CD4-positive, alpha-beta T cell treated with Interferon alpha-2 for 1 hour (primary cell): ENCODE measurements around the gene RABGEF1.
"Not testable (repeated sequence)": the region's sequence is repeated elsewhere in the genome, so short reads cannot be mapped to it uniquely, and the experiment has no call there.

Experiments used
- DNase-seq, 2 donors: peaks; one replicate each; pipeline ENCODE4 v3.0.0-alpha.2; 2020 to 2022

The RABGEF1 gene

DNA sequence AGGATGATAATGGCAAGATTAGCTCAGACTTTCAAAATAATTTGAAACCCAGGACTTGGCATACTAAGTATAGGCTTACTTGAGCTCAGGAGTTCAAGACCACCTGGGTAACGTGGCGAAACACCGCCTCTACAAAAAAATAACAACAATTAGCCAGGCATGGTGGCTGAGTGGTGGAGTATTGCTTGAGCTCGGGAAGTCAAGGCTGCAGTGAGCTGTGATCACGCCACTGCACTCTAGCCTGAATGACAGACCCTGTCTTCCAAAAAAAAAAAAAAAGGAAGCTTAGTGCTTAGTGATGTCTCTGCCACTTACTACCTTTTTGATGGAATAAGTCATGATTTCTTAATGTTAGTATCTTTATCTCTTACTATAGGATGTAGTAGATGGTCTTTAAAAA lies 25.5 kb downstream of the RABGEF1 start:
- no peak for DNase-seq

DNA sequence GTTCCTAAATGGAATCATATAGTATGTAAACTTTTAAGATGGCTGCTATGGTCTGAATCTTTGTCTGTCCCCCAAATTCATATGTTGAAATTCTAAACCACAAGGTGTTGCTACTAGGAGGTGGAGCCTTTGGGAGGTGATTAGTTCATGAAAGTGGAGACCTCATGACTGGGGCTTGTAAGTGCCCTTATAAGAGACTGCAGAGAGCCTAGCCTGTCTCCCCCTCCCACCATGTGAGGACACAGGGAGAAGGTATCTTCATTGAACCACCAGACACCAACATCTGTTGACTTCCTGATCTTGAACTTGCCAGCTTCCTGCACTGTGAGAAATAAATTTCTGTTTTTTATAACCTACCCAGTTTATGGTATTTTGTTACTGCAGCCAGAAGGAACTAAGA lies 27.0 kb downstream of the RABGEF1 start:
- DNase-seq, result not testable (repeated sequence)

DNA sequence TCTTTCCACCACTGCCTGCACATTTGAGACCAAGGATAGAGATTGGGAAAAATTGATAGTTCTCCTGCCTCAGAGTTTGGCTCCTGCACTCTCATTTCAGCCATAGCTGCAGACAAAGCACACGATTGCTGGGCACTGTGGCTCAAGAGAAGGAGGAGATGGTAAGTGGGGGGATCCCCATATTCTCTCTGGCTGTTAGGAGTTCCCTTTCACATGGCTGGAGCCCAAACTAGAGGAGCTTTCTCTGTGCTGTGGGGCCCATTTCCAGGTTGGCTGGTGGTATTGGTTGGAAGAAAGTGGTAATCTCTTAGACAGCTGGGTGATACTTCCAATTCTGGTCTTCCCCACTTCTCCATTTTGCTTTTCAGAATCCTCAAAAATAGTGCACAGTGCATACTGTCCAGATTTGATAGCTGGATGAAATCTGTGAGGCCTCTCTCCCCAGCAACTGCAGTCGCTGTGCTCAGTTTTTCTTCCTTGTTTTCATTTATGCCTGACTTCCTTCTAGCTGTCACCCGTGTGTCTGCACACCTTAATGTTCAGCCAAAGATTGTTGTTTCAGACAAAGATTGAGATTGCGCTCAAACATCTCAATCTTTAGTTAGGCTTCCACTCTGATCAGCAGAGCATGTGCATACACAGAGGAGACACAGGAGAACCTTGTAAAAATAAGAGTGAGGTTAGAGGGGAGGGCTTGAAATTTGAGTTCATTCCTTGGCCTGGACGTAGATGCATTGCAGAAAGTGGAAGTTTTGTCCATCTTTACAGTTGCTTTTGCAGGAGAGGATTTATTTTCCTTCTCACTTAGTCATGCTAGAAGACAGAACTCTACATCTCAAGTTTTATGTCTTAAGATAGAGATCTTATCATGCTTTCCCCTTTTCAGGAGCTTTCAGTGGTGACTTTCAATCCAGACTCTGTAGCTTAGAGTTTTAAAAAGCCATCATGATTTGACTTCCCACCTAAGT lies 28.6 kb downstream of the RABGEF1 start:
- no peak for DNase-seq

DNA sequence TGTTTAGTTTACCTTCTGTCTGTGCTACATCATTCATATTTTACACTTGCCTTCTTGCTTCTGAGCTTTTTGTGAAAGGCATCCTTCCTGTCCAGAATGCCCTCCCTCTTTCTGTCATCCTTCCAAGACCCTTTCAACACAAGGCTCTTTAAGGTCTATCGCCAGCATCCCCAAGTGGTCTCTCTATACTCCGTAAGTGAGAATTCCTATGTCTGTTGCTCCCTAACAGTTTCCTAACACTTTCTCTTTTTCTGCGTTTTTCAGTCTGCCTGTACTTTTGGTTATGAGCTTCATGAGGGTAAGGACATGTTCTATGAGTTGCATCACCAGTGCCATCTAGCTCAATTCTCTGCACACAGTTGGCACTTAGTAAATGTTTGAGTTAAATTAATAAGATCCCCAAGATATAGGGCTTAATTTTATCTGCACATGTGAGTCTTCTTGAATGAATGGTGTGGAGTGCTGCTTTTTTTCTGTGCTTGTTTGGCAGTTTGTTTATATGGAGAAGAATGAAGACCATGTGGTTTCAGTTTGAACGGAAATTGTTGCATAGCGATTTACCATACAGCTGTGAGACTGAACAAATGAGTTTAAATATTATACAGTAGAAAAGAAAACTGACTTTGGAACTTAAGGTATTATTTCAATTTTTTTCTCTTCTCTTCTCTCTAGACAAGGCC lies 29.4 kb downstream of the RABGEF1 start:
- DNase-seq, result no peak

DNA sequence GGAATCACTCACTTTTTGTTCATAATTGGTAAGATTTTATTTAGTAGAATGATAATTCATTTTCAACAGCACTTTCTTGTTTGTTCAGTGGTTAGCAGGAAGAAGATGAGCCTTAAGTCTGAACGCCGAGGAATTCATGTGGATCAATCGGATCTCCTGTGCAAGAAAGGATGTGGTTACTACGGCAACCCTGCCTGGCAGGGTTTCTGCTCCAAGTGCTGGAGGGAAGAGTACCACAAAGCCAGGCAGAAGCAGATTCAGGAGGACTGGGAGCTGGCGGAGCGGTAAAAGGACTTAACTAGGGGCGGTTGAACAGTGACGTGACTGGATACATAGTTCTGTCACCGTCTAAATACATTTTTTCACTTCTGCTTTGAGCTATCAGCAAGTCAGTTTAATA lies 31.3 kb downstream of the RABGEF1 start:
- no peak for DNase-seq

DNA sequence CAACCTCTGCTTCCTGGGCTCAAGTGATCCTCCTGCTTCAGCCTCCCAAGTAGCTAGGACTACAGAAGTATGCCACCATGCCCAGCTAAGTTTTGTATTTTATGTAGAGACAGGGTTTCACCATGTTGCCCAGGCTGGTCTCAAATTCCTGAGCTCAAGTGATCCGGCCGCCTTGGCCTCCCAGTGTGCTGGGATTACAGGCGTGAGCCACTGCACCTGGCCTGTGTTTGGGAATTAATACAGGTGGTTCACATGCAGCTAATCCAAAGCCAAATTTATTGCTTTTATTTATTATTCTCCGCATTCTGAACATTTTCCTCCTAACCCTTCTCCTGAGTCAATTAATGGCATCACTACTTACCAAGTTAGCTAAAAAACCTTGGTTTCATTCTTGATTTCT lies 33.2 kb downstream of the RABGEF1 start:
- DNase-seq, result not testable (repeated sequence)

DNA sequence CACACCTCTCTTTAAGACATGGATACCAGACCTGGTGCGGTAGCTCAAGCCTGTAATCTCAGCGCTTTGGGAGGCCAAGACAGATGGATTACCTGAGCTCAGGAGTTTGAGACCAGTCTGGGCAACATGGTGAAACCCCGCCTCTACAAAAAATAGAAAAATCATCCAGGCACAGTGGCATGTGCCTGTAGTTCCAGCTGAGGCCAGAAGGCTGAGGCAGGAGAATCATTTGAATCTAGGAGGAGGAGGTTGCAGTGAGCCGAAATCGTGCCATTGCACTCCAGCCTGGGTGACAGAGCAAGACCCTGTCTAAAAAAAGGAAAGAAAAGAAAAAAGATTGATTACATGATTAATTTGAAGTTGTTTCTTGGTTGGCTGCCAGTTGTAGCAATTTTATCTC lies 35.9 kb downstream of the RABGEF1 start:
- DNase-seq, result not testable (repeated sequence)

DNA sequence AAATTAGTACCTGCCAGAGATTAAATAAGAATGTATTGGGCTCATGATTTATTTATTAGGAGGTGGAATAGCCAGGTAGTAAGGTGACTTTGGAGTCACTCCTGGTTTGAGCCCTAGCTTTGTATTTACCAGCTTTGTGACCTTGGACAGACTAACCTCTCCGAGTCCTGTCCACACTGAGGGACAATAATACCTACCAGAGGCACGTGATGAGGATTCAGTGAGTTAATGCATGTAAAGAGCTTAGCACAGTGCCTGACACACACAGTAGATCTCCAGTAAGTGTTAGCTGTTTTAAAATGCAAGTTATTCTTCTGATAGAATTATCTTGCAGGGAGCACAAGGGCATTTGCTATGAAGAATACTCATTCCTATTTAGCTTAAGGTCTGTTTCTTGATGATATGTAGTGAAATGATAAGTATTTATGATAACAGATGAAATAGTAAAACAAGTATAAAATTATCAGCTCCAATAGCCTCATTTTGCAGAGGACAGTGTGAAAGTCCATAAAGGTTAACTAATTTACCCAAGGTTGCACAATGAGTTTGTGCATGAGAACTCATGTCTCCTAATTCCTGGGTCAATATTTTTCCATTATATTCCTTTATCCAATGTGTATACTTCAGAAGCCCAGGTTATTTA lies 36.4 kb downstream of the RABGEF1 start:
- DNase-seq, result no peak

DNA sequence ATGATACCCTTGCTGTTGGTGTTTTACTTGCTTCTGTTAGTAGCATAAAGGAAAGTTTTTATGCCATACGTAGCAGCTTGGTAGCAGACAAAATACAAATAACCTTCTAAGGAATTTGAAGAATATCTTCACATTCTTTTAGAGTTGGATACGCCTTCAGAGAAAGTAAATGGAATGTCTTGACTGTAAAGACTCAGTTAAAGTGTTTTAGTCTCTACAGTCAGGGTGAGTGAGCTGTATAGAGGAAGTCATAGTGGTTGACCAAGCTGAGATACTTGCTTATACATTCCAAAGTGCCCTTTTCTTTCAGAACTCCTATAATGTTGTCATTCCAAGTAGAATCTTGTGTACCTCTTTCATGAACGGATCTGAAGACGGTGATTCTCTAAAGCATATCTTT lies 37.7 kb downstream of the RABGEF1 start:
- DNase-seq, result no peak

DNA sequence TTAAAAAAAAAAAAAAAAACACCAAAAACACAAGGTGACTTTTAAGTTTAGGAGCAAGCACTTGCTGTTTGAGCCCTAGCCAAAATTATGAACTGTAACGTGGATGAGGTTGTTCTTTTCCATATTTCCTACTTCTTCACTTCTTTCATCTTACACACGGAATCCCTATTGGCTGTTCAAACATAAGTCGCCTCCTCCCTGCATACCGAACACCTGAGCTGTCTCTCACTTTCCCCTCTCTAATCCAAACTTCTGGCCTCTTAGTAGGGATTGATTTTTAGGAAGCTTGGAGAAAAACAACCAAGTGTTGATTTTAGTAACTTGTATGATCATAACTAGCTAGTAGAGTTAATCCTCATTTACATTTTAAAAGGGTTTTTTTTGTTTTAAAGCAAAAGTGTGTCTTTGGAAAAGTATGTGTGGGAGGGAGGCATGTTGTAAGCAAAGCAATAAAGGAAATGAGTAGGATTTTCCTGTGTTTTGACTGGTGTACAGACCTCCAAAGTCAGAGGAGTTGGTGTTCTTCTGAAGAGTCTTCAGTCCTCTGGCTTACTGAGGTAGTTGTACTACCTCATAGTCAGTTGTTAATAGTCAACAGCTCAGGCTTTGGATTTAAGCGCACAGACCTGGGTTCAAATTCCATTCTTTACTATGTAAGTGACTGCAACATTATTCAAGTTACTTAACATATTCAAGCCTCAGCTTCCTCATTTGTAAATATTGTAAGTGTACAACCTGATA lies 39.3 kb downstream of the RABGEF1 start:
- no peak for DNase-seq

DNA sequence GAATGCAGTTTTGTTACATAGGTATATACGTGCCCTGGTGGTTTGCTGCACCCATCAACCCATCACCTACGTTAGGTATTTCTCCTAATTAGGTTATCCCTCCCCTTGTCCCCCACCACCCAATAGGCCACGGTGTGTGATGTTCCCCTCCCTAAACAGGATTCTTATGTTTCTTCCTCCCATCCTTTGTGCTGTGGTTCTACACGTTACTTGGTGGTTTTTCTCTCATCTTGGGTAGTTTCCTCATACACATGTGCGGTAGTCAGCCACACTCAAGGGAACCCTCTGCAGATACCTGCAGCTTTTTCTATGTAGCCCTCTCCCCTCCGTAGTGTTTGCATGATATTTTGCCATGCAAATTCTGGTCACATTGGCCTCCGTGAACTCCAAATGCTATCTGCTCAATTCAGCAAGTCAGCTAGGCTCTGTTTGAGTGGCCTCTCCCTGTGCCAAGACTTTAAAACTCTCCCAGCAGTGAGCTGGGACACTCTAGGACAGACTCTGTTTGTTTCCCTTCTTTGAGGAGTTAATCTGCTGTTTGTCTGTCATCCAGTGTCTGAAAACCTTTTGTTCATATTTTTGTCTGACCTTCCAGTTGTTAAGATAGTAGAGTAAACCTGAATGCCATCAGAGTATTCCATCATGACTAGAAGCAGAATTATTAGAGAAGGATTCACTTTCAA lies 41.0 kb downstream of the RABGEF1 start:
- no peak for DNase-seq

DNA sequence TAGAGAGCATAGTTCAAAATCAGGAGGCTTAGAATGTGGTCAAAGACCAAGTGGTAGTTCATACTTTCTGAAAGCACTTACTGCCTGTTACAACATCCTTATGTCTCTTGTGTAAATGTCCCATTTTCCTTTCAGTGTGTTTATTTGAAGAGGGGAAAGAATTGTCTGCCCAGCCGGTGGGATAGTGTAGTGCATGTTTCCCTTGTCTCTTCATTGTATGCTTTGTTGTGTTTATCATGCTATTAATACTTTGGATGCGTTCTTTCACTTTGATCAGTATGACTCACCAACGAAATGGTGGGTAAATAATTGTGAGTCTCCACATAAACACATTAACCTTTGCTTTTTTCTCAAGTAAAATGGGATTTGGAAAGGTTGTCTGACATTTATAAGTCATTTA lies 42.3 kb downstream of the RABGEF1 start:
- not testable (repeated sequence) for DNase-seq

DNA sequence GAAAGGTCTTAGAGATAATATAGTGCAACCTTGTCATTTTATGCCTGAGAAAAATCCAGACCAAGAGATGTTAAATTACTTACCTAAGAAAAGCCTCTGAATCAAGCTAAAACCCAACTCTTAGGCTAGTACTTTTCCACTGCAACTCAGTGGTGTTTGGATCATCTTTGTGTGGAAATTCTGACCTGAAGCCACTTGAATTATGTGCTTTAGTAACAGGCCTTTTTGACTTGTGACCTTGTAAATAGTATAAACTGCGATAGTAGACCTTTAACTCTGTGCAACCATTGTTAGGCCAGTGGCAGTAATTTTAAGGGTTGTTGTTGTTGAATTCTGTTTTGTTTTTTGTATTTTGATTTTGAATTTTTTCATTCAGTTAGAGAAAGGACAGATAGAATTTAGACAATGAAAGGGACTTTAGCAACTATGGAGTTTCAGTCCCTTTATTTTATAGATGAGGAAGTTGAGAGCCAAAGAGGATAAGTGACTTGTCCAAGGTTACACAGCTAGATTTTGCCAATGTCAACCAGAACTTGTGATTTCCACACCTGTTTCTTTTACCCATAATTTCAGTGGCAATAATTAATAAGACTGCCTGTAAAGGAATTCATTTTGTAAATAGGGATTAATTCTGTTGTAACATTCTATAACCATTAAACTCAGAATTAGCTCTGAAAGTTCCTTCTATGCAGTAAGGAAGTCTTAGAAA lies 43.5 kb downstream of the RABGEF1 start:
- not testable (repeated sequence) for DNase-seq

DNA sequence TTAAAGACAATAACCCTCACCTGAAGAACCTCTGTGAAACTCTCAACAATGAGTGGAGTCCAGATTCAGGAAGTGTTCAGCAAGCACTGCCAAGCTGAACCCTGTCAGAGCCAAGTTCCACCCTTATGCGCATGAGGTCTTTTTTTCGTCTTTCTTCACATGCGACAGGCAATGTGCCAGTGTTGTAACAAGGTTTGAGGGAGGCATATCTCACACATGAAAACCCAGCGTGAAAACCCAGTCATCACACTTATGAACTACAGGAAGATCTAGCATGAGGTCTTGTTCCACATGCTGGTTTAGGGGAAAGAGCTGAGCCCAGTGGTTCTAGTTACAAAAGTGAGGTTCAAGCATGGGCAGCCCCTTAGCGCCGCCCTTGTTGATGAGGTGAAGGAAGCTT lies 49.7 kb downstream of the RABGEF1 start:
- DNase-seq, result no peak

DNA sequence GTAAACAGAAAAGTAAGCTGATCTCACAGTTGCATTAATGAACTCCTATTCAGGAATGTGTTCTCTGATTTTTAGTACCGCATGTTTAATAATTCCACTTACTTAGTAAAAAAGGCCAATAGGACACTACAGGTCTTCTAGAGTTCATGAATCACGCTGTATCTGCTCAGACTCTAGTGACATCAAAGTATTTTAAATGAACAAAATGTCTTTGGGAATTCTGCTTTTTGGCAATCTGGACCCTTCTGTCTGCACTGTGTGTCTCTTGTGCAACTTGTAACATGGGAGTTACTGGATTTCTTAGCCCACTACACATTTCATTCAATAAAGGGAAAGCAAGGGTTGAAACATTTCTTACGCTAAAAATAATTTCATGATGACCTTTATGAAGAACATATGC lies 50.2 kb downstream of the RABGEF1 start:
- no peak for DNase-seq

DNA sequence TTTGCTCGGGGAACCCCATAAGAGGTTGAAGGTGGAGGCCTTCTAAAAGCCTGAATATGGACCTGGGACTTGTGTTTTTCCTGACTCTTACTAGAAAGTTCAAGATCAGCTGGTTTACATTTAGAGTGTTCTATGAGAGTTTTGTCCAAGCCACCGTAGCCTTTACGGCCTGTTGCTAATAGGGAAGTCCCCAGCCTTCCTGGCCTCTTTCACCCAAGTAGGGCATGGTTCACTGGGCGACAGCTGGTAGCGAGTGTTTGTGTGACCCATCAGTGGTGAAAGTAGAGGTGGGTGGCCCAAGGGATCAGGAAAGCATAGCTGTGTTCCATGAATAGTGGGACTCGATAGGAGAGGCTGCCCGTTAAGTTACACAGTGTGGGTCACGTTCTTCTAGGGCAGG lies 60.1 kb downstream of the RABGEF1 start:
- no peak for DNase-seq

DNA sequence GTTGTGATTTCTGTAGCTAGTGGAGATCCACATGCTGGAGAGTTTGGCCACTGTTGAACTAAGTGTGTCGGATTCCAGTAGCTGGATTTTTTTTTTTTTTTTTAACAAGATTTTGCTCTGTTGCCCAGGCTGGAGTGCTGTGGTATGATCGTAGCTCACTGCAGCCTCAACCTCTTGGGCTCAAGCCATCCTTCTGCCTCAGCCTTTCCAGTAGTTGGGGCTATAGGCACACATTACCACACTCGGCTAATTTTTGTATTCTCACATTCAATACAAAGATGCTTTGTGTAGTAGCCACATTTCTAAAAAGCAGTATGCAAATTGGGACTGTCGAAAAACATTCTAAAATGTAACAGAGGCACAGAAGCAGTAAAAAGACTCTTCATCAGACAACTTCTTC lies 63.5 kb downstream of the RABGEF1 start:
- DNase-seq, result no peak

DNA sequence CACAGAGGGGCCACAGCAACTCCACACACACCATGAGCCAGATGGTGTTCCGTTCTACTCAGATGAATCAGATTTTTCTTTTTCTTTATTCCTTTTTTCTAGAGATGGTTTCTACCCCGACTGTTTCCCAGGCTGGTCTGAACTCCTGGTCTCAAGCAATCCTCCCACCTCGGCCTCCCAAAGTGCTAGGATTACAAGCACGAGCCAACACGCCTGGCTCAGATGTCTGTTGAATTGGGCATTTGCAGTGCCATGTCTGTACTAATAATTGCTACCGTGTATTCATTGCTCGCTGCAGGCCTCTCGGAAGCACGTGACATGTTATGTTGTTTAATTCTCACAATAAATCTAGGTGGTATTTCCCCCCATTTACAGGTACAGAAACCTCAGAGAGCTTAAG lies 67.2 kb downstream of the RABGEF1 start:
- no peak for DNase-seq

DNA sequence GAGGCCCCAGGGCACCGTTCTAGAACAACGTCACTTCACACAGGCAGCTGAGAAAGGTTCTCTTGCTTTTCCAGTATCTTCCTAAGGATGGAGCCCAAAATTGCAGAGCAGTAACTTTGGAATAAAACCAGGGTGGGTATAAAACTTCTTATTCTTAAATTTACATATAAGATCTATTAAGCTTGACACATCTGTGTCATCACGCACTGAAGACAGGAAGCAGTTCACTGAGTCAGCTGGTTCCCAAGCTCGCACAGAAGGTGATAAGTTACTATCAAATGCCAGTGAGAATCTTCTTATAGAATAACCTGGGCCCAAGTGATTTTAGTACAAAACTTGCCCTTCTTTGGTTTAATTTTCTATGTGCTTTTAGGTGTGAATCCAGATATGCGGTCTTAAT lies 70.2 kb downstream of the RABGEF1 start:
- no peak for DNase-seq

DNA sequence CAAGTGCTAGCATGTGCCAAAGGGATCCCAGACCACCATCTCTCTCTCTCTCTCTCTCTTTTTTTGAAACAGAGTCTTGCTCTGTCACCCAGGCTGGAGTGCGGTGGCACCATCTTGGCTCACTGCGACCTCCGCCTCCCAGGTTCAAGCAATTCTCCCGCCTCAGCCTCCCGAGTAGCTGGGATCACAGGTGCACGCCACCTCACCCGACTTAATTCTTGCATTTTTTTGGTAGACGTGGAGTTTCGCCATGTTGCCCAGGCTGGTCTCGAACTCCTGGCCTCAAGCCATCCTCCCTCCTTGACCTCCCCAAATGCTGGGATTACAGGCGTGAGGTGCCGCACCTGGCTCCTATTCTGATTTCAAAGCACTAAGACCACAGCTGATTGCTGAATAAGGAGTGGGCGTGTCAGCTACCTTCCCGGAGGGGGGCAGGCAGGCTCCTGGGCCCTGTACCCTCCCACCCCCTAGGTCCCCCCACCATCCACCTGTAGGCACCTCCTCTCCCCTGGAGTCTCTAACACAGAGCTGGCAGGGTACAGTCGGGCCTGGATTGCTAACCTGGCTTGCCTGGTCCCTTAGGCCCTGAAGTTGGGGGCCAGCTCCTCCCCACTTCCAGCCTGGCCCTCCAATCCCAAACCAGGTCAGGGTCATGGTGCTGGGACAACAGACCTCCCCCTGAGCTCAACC lies 74.8 kb downstream of the RABGEF1 start:
- not testable (repeated sequence) for DNase-seq

DNA sequence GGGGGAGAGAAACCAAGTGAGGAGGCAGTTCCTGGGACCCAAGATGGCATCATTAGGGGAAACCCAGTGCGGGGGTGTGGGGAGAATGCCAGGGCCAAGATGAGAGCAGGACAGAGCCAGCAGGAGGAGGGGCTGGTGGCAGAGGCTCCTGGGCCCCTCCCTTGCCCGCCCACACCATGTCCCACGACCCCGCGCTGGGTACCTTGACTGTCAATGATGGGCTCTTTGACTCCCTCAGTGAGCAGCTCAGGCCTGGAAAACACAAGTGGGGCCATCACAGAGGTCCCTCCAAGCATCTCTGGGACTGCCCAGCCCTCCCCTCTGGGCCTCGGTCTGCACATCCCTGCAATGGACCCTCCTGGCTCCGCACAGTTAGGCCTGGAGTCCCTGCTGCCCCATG lies 75.4 kb downstream of the RABGEF1 start:
- no peak for DNase-seq
